SJSA1 (cell line): ENCODE data around the gene KLHL21. TPM values are rescaled to one million over a fixed set of nuclear protein-coding genes. Genes with fewer than 3 reads are reported as not detected.

Source experiments
- DNase-seq, 2 experiments: peaks; one replicate each; pipeline ENCODE4 v3.0.0-alpha.2; 2015 to 2020; ENCODE audit warnings: low spot score in 2 of 2, low read depth in 1 of 2
- H3K27ac ChIP-seq: fragments of 250-450 bp; sonication (Bioruptor Pico); 2 replicates; pipeline ENCODE4 v1.5.1; 2020; ENCODE audit warnings: mild to moderate bottlenecking, moderate library complexity
- H3K27me3 ChIP-seq: fragments of 250-450 bp; sonication (Bioruptor Pico); replicated peaks from 2 replicates; pipeline ENCODE4 v1.5.1; 2020; ENCODE audit warnings: mild to moderate bottlenecking, moderate library complexity
- H3K36me3 ChIP-seq: fragments of 250-450 bp; sonication (Bioruptor Pico); 2 replicates; pipeline ENCODE4 v1.5.1; 2020; ENCODE audit warnings: mild to moderate bottlenecking
- H3K4me1 ChIP-seq: fragments of 250-450 bp; sonication (Bioruptor Pico); replicated peaks from 2 replicates; pipeline ENCODE4 v1.6.1; 2021; ENCODE audit warnings: mild to moderate bottlenecking
- H3K4me3 ChIP-seq: fragments of 250-450 bp; sonication (Bioruptor Pico); 2 replicates; pipeline ENCODE4 v1.5.1; 2020; ENCODE audit warnings: mild to moderate bottlenecking
- H3K9me3 ChIP-seq: fragments of 250-450 bp; sonication (Bioruptor Pico); replicated peaks from 2 replicates; pipeline ENCODE4 v1.5.1; 2020; ENCODE audit warnings: mild to moderate bottlenecking
- total RNA-seq: library from RNA; depleted of rRNA; stranded (reverse); fragments of >200 nt; shearing (Covaris generic); gene quantifications from 2 replicates; pipeline ENCODE4 v1.2.3, GENCODE V29; 2014

Gene KLHL21
- total RNA-seq, 1 experiment from 2014 or later: 19.9 TPM

DNA sequence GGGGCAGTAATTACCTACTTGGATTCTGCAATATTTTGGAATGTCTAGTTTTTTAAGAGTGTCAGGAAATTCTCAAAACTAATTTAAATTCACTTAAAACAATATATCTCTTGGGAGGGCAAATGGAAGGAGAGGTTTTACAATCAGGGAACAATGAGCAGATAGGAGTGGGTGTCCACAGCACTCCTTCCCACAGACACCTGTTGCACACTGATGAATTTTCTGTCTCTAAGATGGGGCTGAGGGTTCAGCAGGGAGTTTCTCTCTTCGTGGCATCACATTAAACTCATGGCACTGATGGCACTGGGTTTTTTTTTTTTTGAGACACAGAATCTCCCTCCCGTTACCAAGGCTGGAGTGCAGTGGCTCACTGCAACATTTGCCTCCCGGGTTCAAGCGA, 16.4 kb upstream of the KLHL21 start:
- Histone ChIP-seq H3K27ac (no peak overlapping the region), H3K36me3 (peaks cover 74% of the 10 kb centered on the region), H3K27me3 (no peaks in the 10 kb centered on the region), H3K4me3 (no peak overlapping the region), H3K4me1 (peaks cover 6% of the 10 kb centered on the region), H3K9me3 (no peaks in the 10 kb centered on the region)
- no peak for DNase-seq

DNA sequence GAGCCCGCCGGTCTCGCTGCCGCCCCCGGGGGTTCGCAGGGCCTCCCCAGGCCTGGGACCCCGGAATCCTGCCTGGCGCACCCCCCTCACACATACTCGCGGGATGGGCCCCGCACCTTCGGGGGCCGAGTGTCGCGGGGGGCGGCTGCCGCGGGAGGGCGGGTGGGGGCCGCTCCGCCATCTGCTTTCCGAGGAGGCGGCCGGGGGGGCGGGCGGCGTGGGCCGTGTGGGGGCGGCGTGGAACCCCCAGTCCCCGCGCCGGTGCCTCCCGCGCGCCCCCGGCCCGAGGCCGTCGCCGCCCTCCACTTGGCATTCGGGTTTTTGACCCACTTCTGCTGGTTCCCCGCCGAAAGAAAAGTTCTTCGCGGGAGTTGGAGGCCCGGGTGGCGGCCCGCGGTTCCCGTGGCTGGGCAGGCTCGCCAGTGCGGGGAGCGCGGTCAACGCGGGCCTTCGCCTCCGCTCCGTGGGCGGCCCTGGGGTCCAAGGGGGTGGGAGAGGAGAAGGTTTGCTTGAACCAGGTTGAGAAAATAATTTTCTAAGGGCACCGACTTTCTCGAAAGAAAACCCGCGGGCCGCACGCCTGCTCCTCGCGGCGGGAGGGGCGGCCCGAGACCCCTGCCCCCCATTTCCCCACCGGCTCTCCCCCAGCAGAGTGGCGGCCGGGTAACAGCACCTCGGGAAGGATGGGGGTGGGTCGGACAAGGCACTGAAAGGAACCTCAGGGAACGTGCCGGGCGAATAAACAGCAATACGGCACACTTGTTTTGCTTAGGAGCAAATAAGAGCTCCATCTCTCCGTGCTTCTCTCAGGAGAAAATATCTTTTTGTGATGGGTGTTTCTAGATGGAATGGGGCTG, 12.5 kb upstream of the KLHL21 start:
- peaks cover 40% of the 10 kb centered on the region for H3K36me3 ChIP-seq
- no peak overlapping the region; the same call in 1 of the 2 replicates for H3K27ac ChIP-seq
- H3K4me3 ChIP-seq: peak overlapping the region; percentile 83
- H3K27me3 ChIP-seq: no peaks in the 10 kb centered on the region
- DNase-seq: no peak
- H3K4me1 ChIP-seq: peaks cover 15% of the 10 kb centered on the region
- no peaks in the 10 kb centered on the region for H3K9me3 ChIP-seq

DNA sequence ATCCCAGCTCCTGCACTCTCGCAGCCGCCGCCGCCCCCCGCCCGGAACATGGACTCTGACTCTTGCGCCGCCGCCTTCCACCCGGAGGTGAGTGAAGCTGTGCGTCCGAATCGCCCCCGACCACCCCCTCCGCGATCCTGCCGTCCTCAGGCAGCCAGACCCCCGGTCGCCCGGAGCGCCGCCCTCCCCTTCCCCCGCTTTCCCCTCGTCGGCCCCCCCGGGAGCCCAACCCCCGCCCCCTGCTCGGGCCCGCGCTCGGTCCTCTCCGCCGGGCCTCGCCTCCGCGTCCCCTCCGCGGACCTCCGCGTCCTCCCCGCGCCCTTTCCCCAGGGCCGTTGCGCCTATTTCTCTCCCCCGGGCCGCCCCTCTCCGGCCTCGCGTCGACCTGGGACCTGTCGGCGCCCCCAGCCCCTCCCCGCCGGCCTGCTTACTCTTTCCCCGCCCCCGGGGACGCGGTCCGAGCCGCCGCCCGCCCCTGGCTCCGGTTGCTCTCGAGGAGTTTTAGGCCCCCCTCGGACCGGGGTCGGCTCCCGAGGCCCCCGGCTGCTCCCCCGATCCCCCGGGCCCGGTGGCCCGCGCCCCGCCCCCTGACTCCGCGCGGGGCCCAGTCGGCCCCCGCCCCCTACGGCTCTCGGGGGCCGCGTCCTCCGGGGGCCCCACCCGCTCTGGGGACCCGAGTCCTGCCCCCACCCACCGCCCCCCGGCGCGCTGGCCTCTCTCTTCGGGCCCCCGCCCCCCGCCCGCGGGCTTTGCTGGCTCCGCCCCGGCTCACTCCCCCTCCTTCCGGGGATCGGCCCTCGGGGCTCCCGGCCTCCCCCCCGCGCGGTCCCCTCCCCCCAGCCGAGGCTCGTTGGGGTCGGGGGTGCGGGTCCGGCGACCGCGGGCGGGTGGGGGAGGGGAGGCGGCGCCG, 11.6 kb upstream of the KLHL21 start:
- peak in 1 of 2 experiments; percentile 61 for DNase-seq
- H3K27me3 ChIP-seq: no peaks in the 10 kb centered on the region
- H3K9me3 ChIP-seq: no peaks in the 10 kb centered on the region
- peak overlapping the region; percentile 83 for H3K4me3 ChIP-seq
- H3K27ac ChIP-seq: peak overlapping the region; percentile 54
- peaks cover 31% of the 10 kb centered on the region for H3K36me3 ChIP-seq
- peaks cover 15% of the 10 kb centered on the region for H3K4me1 ChIP-seq

DNA sequence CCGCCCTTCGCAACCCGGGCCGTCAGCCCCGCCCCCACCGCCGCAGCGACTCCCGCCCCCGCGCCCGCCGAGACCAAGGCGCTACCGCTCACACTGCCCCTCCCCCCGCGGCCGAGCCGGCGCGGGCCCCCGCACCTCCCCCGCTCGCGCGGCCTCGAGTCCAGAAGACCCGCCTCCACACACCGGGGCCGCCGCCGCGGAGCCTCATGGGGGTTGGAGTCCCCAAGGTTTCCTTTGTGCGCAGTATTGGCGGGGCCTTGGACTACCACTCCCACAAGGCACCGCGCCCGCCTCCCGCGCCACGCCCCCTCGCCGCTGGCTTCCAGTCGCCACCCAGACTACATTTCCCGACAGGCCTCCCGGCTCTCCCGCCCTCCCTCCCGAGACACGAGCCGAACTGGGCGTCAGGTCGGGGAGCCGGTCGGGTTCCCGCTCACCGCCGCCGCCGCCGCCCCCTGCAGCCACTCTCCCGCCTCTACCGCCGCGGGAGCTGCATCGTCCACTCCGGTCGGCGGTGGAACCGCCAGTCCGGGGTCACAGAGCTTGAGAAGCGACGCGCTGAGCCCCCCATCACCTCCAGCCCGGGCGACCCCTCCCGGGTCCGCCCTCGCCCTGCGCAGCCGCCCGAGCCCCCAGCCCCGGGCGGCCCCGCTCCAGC, 10.8 kb upstream of the KLHL21 start, which contains the start of gene PHF13:
Gene PHF13, plus strand, starts transcription at position 371 of the 658 bp plus-strand sequence. CDS start 336 bp downstream, outside the sequence.
- peak within 1 kb of the TSS; percentile 54 for H3K27ac ChIP-seq
- H3K36me3 ChIP-seq: peaks cover 25% of the 10 kb centered on the region
- peaks cover 15% of the 10 kb centered on the region for H3K4me1 ChIP-seq
- H3K9me3 ChIP-seq: no peaks in the 10 kb centered on the region
- DNase-seq: peak; percentile 97 to 100
- peak within 1 kb of the TSS; percentile 83 for H3K4me3 ChIP-seq
- H3K27me3 ChIP-seq: no peaks in the 10 kb centered on the region

DNA sequence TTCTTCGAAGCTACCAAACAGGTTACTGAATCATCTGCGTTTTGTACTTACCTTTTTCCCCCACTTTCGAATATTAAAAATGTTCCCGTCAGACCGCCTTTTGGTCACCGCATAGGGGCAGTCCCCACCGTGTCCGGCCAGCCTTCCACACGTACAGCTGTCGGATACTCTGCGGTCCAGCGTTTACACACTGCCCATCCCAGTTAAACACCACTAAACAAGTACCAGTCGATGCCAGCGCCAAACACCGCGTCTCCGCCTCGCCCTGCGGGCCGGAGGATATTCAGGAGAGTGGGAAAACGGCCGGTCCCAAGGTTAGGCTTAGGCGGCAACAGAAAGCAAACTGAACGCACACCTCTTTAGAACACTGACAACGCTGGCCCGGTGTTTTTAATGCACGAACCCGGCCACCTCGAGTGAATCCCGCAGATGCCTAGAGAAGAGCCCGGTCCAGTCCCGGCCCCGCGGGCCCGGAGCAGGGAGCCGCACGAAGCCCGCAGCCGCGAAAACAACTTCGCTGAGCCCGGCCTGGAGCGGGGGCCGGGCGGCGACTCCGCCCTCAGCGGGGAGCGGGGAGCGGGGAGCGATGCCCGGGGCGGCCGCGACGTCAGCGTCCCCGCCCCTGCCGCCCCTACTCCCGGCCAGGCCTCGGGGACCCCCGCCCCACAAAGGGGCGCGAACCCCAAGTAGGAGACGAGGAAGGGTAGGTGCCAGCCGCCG, 10.1 kb upstream of the KLHL21 start:
- Histone ChIP-seq H3K4me1 (peaks cover 15% of the 10 kb centered on the region), H3K27ac (peak overlapping the region; percentile 53), H3K36me3 (peaks cover 18% of the 10 kb centered on the region), H3K4me3 (peak overlapping the region; percentile 83), H3K9me3 (no peaks in the 10 kb centered on the region), H3K27me3 (no peaks in the 10 kb centered on the region)
- DNase-seq: peak; percentile 55 to 71

DNA sequence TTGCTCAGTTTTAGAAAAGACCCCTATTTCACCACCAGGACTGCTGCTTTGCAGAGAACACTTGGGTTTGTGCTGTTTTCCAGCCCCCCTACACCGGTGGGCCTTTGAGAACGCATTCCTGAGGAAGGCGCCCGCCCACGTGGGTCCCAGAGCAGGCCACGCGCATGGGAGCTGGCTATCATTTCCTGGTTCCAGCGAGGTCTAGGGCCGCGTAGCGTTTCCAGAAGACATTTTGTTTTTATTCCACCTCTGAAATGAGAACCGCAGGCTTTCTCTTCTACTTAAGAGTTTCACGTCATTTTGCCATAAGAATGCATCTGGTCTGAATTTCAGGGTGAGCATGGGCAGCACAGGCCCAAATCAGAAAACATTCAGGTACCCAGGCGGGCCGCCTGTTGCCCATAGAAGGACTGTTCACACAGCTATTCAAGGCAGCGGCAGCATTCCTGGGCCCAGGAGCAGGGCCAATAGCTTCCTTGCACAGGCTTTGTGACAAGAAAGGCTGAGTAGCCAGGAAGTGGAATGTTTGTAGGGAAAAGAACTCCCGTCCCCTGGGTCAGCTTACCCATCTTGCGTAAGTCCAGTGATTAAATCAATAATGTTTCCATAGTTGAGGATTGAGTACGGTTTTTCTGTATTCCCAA, 1.4 kb upstream of the KLHL21 start:
- Histone ChIP-seq H3K36me3 (peaks cover 7% of the 10 kb centered on the region), H3K4me3 (no peak overlapping the region), H3K9me3 (no peaks in the 10 kb centered on the region), H3K4me1 (peaks cover 42% of the 10 kb centered on the region), H3K27ac (peak overlapping the region; percentile 89), H3K27me3 (no peaks in the 10 kb centered on the region)
- peak; percentile 73 to 76 for DNase-seq

DNA sequence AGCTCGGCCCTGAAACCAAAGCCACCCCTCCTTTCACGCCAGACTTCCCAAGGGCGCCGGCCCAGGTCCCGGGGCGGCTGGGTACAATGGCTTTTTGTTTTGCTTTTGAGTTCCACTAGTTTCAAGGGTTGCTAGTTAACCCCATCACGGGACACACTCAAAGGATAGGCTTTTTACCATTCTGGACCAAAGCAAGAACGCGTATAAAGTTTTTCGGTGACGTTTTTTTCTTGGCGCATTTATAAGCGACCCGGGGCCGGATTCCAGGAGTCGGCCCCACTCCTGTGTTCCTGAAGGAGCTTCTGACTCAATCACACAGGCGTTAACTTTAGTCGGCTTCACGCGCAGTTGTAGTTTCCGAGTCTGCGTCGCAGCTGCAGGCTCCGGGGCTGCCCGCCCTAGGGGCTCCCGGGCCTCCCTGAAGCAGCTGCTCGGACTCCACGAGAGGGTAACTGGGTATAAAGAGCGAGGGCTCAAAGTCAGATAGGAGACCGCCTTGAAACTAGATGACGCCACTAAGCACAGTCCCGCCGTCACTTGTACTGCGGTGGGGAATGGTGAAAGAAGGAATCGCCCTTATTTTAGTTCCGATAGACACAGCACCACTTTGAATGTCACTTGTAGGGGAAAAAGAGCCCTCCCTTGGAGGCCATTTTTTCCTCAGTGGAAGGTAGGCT, 707 bp upstream of the KLHL21 start:
- peak overlapping the region; percentile 66 for H3K4me3 ChIP-seq
- peaks cover 11% of the 10 kb centered on the region for H3K36me3 ChIP-seq
- peak overlapping the region; percentile 89 for H3K27ac ChIP-seq
- H3K9me3 ChIP-seq: no peaks in the 10 kb centered on the region
- peaks cover 42% of the 10 kb centered on the region for H3K4me1 ChIP-seq
- DNase-seq: peak in 1 of 2 experiments; percentile 91
- H3K27me3 ChIP-seq: no peaks in the 10 kb centered on the region

DNA sequence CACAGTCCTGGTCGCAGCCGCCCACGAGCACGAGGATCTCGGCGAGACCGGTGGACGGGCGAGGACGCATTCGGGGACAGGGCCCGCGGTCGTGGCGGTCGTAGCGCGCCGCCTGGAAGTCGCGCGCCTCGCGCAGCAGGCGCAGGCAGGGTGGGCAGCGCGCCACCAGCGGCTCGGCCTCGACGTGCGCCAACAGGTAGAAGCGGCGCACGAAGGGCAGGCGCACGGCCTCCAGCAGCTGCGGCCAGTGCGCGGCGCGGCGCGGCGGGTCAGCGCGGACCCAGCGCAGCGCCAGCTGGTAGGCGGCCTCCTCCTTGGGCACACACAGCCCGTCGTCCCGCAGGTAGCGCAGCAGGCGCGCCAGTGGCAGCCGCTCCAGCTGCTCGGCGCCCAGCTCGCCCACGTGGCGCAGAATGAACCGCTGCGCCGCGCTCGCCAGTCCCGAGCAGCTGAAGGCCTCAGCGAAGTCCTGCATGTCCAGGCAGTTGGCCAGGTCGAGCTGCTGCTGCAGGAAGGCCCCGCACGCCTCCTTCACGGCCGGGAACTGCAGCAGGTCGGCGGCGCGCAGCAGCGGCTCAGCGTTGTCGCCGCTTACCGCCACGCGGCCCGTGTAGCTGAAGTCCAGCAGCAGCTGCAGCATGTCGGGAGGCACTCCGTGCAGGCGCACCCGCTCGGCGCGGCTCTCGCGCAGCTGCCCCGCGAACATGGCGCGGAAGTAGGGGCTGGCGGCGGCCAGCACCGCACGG, 573 bp downstream of the KLHL21 start:
- DNase-seq: peak in 1 of 2 experiments; percentile 89
- peaks cover 42% of the 10 kb centered on the region for H3K4me1 ChIP-seq
- no peaks in the 10 kb centered on the region for H3K9me3 ChIP-seq
- peak overlapping the region; percentile 55 for H3K27ac ChIP-seq
- peaks cover 23% of the 10 kb centered on the region for H3K36me3 ChIP-seq
- no peaks in the 10 kb centered on the region for H3K27me3 ChIP-seq
- peak overlapping the region; percentile 66 for H3K4me3 ChIP-seq

DNA sequence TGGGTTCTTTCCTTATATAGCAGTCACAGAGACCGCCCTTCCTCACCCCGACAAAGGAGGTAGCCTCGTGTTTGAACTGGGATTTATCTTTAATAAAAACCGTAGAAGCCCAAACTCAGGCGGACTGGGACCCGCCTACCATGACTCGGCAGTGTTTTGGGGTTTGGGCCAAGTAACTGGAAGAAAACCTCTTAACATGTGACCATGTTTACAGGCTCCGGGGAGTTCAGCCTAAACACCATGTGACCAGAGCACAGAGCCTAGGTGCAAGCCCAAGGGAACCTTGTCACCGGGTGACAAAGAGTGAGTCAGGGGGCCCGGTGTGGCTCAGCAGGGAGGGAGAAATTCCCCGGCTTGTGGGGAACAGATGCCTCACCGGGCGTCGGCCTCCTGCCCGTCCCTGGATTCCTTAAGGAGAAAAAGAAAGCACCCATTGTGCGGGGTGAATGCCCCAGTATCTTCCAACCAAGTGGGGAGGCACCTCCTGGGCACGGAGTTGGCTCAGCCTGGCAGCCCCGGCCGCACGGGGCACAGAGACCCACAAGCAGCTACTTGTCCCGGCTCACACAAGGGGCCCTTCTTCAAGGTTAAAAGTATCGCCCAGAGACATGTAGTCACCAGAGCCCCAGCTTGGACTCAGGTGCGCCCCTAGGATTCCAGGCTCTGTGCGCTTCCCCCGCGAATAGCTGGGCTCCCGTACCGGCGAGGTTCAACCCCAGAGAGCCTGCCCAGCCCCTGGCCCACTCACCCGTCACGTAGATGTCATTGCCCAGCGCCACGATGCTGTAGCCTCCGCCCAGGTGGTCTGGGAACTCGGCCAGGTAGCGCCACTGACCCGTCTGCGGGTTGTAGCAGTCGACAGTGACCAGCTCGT, 1.4 kb downstream of the KLHL21 start:
- Histone ChIP-seq H3K27me3 (no peaks in the 10 kb centered on the region), H3K4me3 (peak overlapping the region; percentile 66), H3K4me1 (peaks cover 42% of the 10 kb centered on the region), H3K9me3 (no peaks in the 10 kb centered on the region), H3K27ac (peak overlapping the region; percentile 55), H3K36me3 (peaks cover 31% of the 10 kb centered on the region)
- peak; percentile 83 to 90 for DNase-seq

DNA sequence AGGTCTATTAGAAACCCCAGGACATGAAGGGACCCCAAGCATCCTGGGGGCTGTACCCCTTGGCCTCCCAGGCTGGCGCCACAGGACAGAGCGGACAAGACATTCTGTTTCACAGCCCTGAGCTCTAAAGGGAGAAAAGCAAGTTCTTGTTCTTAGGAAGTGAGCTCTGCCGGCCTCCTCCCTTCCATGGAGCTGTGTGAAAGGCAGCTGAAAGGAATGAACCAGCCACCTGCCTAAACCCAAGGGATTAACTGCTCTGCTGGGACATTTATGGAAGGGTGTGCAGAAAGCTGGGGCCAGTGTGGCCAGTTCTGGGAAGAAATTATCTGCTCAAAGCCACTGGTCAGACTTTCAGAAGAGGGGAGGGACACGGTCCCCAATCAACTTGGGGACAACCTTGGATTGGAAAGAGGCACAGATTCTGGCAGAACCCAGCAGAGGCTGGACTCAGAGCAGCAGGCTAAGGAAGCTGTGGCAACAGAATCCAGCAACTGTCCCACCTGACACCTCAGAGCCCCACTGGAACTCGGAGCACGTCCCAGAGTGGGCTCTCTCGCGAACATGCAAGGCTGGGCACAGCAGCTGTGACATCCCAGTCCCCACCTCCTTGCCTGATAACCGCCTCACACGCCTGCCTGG, 2.1 kb downstream of the KLHL21 start:
- Histone ChIP-seq H3K4me1 (peaks cover 42% of the 10 kb centered on the region), H3K27me3 (no peaks in the 10 kb centered on the region), H3K36me3 (peaks cover 38% of the 10 kb centered on the region), H3K4me3 (peak overlapping the region; percentile 66), H3K9me3 (no peaks in the 10 kb centered on the region), H3K27ac (peak overlapping the region; percentile 55)
- no peak for DNase-seq
